Natural killer cell treated with Interleukin-12 subunit alpha and Interleukin-12 subunit beta and Interleukin-15 and Interleukin-18, amount 100 ng/mL, for 72 hours (primary cell): Measurements from ENCODE around the gene RRP12. TPM values are rescaled to one million over a fixed set of nuclear protein-coding genes. Genes with fewer than 3 reads are reported as not detected.
"Not testable (repeated sequence)": the region's sequence is repeated elsewhere in the genome, so short reads cannot be mapped to it uniquely, and the experiment has no call there.

Experiments used
- ATAC-seq, 2 donors: fragments of 150-1000 bp; cut with Tn5 transposase in 1 of 2; sonication (Bioruptor Pico), chemical (Tn5 transposase) in 1 of 2; 2 replicates each; pipeline ENCODE4 v1.10.0; 2021
- DNase-seq: peaks from one replicate; pipeline ENCODE4 v3.0.0; 2022; ENCODE audit warnings: low spot score
- H3K27ac Mint-ChIP-seq, 2 donors: 1 replicate in 1 of 2; 2 replicates in 1 of 2; pipeline ENCODE4 v1.8.0; 2022; ENCODE audit warnings: mixed read lengths in 2 of 2, mild to moderate bottlenecking in 1 of 2, moderate library complexity in 1 of 2
- H3K27me3 Mint-ChIP-seq, 2 donors: 1 replicate in 1 of 2; 2 replicates in 1 of 2; pipeline ENCODE4 v1.8.0; 2022; ENCODE audit warnings: mixed read lengths in 2 of 2
- H3K36me3 Mint-ChIP-seq: one replicate; pipeline ENCODE4 v1.8.0; 2022; ENCODE audit warnings: mixed read lengths
- H3K4me1 Mint-ChIP-seq, 2 donors: 1 replicate in 1 of 2; 2 replicates in 1 of 2; pipeline ENCODE4 v1.8.0; 2022; ENCODE audit warnings: low read depth in 2 of 2, mixed read lengths in 2 of 2, mild to moderate bottlenecking in 1 of 2
- H3K4me3 Mint-ChIP-seq: one replicate; pipeline ENCODE4 v1.8.0; 2022; ENCODE audit warnings: mixed read lengths
- H3K9me3 Mint-ChIP-seq: 2 replicates; pipeline ENCODE4 v1.8.0; 2022; ENCODE audit warnings: mixed read lengths
- total RNA-seq, 2 donors: library from RNA; stranded (reverse); gene quantifications; one replicate each; pipeline ENCODE4 v1.2.3, GENCODE V29; 2022

Gene RRP12
- total RNA-seq, 2 donors from 2014 or later: 40.1 to 100 TPM

- no peaks in the 10 kb centered on the region for H3K9me3 Mint-ChIP-seq
- H3K27ac Mint-ChIP-seq: peak within 1 kb of the TSS; percentile 88 to 95
- H3K36me3 Mint-ChIP-seq: no peaks in the 10 kb centered on the region
- peak; percentile 91 to 95 for ATAC-seq
- H3K4me1 Mint-ChIP-seq: peaks cover 26 to 34% of the 10 kb centered on the region in 2 donors
- no peaks in the 10 kb centered on the region for H3K27me3 Mint-ChIP-seq
- H3K4me3 Mint-ChIP-seq: peak within 1 kb of the TSS; percentile 85
- peak; percentile 97 for DNase-seq
These were observed 25.0 kb upstream of the RRP12 start, which contains the start of gene PGAM1 for GRCh38 chr10:97425964-97426775. TSS of gene PGAM1 (plus strand) at chr10:97426191. CDS start at chr10:97426308, 117 bp downstream.

GRCh38 chr10:97423757-97424098 lies 22.6 kb upstream of the RRP12 start:
- not testable (repeated sequence) for DNase-seq, ATAC-seq, H3K27me3 Mint-ChIP-seq, H3K9me3 Mint-ChIP-seq, H3K36me3 Mint-ChIP-seq
- H3K4me1 Mint-ChIP-seq: peaks cover 32 to 42% of the 10 kb centered on the region in 2 donors
- peak overlapping the region; percentile 85 for H3K4me3 Mint-ChIP-seq
- H3K27ac Mint-ChIP-seq: peak overlapping the region; percentile 88 to 95

- DNase-seq: peak; percentile 16
- Mint-ChIP-seq H3K4me1 (peaks cover 30 to 47% of the 10 kb centered on the region in 2 donors), H3K9me3 (no peaks in the 10 kb centered on the region), H3K27me3 (no peaks in the 10 kb centered on the region), H3K4me3 (peak overlapping the region; percentile 16), H3K27ac (peak overlapping the region; percentile 53 to 78), H3K36me3 (no peaks in the 10 kb centered on the region)
- ATAC-seq: no peak
These were observed 15.4 kb upstream of the RRP12 start for GRCh38 chr10:97416565-97416964.

- H3K36me3 Mint-ChIP-seq: no peaks in the 10 kb centered on the region
- peak overlapping the region; percentile 68 to 78 for H3K27ac Mint-ChIP-seq
- peak overlapping the region; percentile 70 for H3K4me3 Mint-ChIP-seq
- DNase-seq (peak; percentile 37), ATAC-seq (peak in 1 of 2 donors; percentile 69)
- H3K27me3 Mint-ChIP-seq: no peaks in the 10 kb centered on the region
- H3K4me1 Mint-ChIP-seq: peaks cover 22 to 34% of the 10 kb centered on the region in 2 donors
- no peaks in the 10 kb centered on the region for H3K9me3 Mint-ChIP-seq
These were observed 11.8 kb upstream of the RRP12 start for GRCh38 chr10:97412891-97413304.

- Mint-ChIP-seq H3K27ac (no peak overlapping the region), H3K27me3 (no peaks in the 10 kb centered on the region), H3K4me1 (peaks cover 21 to 32% of the 10 kb centered on the region in 2 donors), H3K4me3 (no peak overlapping the region), H3K36me3 (no peaks in the 10 kb centered on the region), H3K9me3 (no peaks in the 10 kb centered on the region)
- no peak for DNase-seq
- no peak for ATAC-seq
These were observed 10.3 kb upstream of the RRP12 start for GRCh38 chr10:97411406-97411805.

GRCh38 chr10:97408496-97408992 lies 7.4 kb upstream of the RRP12 start:
- H3K4me3 Mint-ChIP-seq: no peak overlapping the region
- H3K27ac Mint-ChIP-seq: no peak overlapping the region
- no peaks in the 10 kb centered on the region for H3K9me3 Mint-ChIP-seq
- H3K4me1 Mint-ChIP-seq: peaks cover 14 to 20% of the 10 kb centered on the region in 2 donors
- H3K36me3 Mint-ChIP-seq: no peaks in the 10 kb centered on the region
- no peaks in the 10 kb centered on the region for H3K27me3 Mint-ChIP-seq
- DNase-seq (no peak), ATAC-seq (no peak)

GRCh38 chr10:97407952-97408248 lies 6.8 kb upstream of the RRP12 start:
- H3K4me3 Mint-ChIP-seq: peak overlapping the region; percentile 58

GRCh38 chr10:97407211-97407951 lies 6.2 kb upstream of the RRP12 start:
- H3K4me1 Mint-ChIP-seq: peaks cover 7 to 11% of the 10 kb centered on the region in 2 donors
- no peaks in the 10 kb centered on the region for H3K27me3 Mint-ChIP-seq
- no peaks in the 10 kb centered on the region for H3K36me3 Mint-ChIP-seq
- DNase-seq: peak; percentile 76
- H3K9me3 Mint-ChIP-seq: no peaks in the 10 kb centered on the region
- ATAC-seq: peak; percentile 94 to 95
- peak overlapping the region; percentile 21 to 26 for H3K27ac Mint-ChIP-seq
- H3K4me3 Mint-ChIP-seq: peak overlapping the region; percentile 58

More at GRCh38 chr10:97407952-97408248, 6.8 kb upstream of the RRP12 start:
- DNase-seq (no peak), ATAC-seq (no peak)
- Mint-ChIP-seq H3K27me3 (no peaks in the 10 kb centered on the region), H3K4me1 (peaks cover 10 to 16% of the 10 kb centered on the region in 2 donors), H3K36me3 (no peaks in the 10 kb centered on the region), H3K27ac (peak overlapping the region; percentile 21 to 26), H3K9me3 (no peaks in the 10 kb centered on the region)

- H3K4me1 Mint-ChIP-seq: peaks cover 7 to 11% of the 10 kb centered on the region in 2 donors
- H3K4me3 Mint-ChIP-seq, H3K27me3 Mint-ChIP-seq, H3K27ac Mint-ChIP-seq, H3K36me3 Mint-ChIP-seq, DNase-seq, ATAC-seq, H3K9me3 Mint-ChIP-seq: not testable (repeated sequence)
These were observed 5.3 kb upstream of the RRP12 start for GRCh38 chr10:97406483-97406882.

- DNase-seq: no peak
- Mint-ChIP-seq H3K4me1 (peaks cover 11% of the 10 kb centered on the region in 2 donors), H3K4me3 (no peak overlapping the region), H3K9me3 (no peaks in the 10 kb centered on the region), H3K27ac (peak overlapping the region in 1 of 2 donors; percentile 29), H3K27me3 (no peaks in the 10 kb centered on the region), H3K36me3 (no peaks in the 10 kb centered on the region)
- no peak for ATAC-seq
These were observed 4.9 kb upstream of the RRP12 start for GRCh38 chr10:97406064-97406463.

GRCh38 chr10:97404044-97404443 lies 2.9 kb upstream of the RRP12 start:
- ATAC-seq: no peak
- no peak overlapping the region for H3K27ac Mint-ChIP-seq

GRCh38 chr10:97401455-97401919 lies 347 bp upstream of the RRP12 start:
- Mint-ChIP-seq H3K4me1 (peaks cover 0 to 10% of the 10 kb centered on the region in 2 donors), H3K9me3 (no peaks in the 10 kb centered on the region), H3K27ac (peak overlapping the region; percentile 90 to 94), H3K4me3 (peak overlapping the region; percentile 93), H3K36me3 (no peaks in the 10 kb centered on the region), H3K27me3 (no peaks in the 10 kb centered on the region)
- DNase-seq: no peak
- ATAC-seq: no peak

More at GRCh38 chr10:97404044-97404443, 2.9 kb upstream of the RRP12 start:
- H3K9me3 Mint-ChIP-seq: no peaks in the 10 kb centered on the region
- no peaks in the 10 kb centered on the region for H3K36me3 Mint-ChIP-seq
- DNase-seq: no peak
- H3K27me3 Mint-ChIP-seq: no peaks in the 10 kb centered on the region
- peaks cover 11 to 17% of the 10 kb centered on the region in 2 donors for H3K4me1 Mint-ChIP-seq
- H3K4me3 Mint-ChIP-seq: no peak overlapping the region

GRCh38 chr10:97399843-97400545 lies 1.1 kb downstream of the RRP12 start:
- ATAC-seq: no peak
- H3K4me1 Mint-ChIP-seq: peaks cover 0 to 13% of the 10 kb centered on the region in 2 donors
- no peaks in the 10 kb centered on the region for H3K36me3 Mint-ChIP-seq
- no peaks in the 10 kb centered on the region for H3K27me3 Mint-ChIP-seq
- peak; percentile 46 for DNase-seq
- no peaks in the 10 kb centered on the region for H3K9me3 Mint-ChIP-seq
- H3K27ac Mint-ChIP-seq: peak overlapping the region; percentile 90 to 94
- peak overlapping the region; percentile 93 for H3K4me3 Mint-ChIP-seq
